ENCODE measurements around the gene ATP8A2.

The ATP8A2 gene

DNA sequence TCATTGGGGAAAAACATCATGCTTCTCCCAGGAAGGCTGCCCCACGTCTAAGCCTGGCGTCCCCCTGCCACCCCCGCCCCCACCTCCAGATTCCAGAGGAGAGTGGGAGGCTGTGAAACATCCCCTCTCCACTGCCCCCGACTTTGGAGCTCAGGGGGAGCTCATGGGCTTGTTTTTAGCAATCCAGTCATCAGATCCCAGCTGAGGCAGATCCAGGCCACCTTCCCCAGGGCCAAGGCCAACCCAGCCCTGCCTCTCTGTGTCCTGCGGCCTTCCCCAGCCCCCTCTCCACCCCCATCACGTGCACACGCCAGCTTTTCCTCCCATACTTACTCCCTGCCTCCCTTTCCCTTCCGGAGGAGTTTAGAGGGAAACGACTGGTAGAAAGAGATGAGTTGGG, 641.2 kb downstream of the ATP8A2 start:
- peak; percentile 10 for DNase-seq (ENCODE audit: low spot score)

- DNase-seq (ENCODE audit: low spot score), result peak; percentile 3
Observed at GRCh38 chr13:26015271-26016125, 643.7 kb downstream of the ATP8A2 start.

- peak; percentile 2 for DNase-seq (ENCODE audit: low spot score)
Observed at GRCh38 chr13:26016189-26016588, 644.4 kb downstream of the ATP8A2 start.

DNA sequence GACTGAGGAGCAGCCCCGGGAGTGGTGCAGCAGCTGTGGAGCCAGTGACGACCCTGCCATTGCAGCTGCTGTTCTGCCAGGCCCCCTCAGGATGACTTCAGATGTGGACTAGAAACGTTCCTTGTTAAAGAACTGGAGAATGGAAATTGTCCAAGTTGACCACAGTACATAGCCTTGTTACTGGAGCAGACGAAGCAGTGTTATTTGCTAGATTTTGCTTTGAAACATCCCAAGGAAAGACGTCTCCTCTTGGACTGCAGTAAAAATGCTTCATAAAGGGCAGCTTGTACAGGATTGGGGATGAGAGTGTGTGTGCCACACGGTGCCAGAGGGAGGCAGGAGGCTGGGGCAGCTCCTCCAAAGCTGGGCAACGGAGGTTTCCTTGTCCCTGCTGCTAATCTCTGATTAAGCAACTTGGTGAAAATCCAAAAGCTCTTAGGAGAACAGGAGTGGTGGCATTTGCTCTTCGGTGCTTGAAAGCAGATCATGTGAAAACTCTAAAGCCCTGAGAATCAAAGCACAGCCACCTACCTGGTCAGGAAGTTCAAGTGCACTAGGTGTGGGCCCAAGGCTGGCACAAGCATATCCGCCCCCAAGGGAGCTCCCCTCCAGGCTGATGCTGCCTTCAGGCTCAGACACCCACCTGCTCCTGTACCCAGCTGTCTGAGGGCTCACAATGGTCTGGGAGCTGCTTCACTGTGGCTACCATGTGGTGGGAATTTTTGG, 645.6 kb downstream of the ATP8A2 start:
- peak; percentile 7 for DNase-seq (ENCODE audit: low spot score)

GRCh38 chr13:26017932-26018665, 646.3 kb downstream of the ATP8A2 start:
- peak; percentile 9 for DNase-seq (ENCODE audit: low spot score)

GRCh38 chr13:26019251-26019650, 647.5 kb downstream of the ATP8A2 start:
- no peak for DNase-seq (ENCODE audit: low spot score)

DNA sequence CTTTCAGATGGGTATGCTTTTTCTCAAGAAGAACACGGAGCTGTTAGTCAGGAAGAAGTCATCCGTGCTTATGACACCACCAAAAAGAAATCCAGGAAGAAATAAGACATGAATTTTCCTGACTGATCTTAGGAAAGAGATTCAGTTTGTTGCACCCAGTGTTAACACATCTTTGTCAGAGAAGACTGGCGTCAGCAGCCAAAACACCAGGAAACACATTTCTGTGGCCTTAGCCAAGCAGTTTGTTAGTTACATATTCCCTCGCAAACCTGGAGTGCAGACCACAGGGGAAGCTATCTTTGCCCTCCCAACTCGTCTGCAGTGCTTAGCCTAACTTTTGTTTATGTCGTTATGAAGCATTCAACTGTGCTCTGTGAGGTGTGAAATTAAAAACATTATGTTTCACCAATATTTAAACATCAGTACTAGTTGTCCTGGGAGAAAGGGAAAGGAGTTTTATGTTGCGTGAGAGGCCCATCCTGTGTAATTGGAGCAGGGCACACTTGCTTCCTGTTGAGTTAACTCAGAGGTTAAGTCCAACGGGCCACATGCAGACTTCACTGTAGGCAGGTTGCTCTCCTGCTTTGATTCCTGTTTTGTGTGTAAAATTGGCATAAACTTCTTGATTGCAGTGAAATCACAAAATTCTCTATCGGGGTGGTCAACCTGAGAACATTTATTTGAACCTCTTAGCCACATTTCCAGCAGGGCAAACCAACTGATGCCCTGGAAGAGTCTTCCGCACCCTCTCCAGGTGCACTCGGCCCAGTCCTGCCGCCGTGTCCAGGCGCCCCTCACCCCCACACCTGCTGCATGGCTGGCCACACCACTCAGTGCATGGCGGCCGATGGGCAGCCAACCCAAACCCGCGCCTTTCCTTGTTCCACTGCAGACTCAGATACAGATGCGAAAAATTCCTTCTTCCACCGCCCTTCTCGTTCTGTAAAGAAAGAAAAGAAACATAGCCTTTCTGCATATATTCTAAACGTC, 648.4 kb downstream of the ATP8A2 start:
- DNase-seq (ENCODE audit: low spot score), result peak; percentile 16

GRCh38 chr13:26020891-26021290, 649.1 kb downstream of the ATP8A2 start:
- DNase-seq (ENCODE audit: low spot score), result peak; percentile 9

DNA sequence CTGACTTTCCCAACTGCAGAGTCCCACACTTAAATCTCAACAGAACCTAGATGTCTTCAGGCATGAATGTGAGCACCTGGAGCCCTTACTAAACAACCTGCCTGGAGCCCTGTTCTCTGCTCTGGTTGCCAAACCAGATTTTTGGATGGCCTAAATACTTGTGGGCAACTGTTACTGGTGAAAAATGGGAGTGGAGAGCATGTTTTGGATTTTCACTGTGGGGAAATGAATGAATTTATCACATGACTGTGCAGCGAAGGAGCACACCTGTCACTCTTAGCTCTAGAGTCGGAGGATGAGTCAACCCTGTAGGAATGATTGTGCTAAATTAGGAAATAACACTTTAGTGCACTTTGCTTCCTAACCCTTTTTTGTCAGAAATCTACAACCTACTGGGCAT, 649.7 kb downstream of the ATP8A2 start:
- DNase-seq (ENCODE audit: low spot score), result peak; percentile 1

GRCh38 chr13:26021956-26022355, 650.2 kb downstream of the ATP8A2 start:
- peak; percentile 5 for DNase-seq (ENCODE audit: low spot score)

GRCh38 chr13:26022538-26023292, 650.9 kb downstream of the ATP8A2 start:
- peak; percentile 27 for DNase-seq (ENCODE audit: low spot score)

DNA sequence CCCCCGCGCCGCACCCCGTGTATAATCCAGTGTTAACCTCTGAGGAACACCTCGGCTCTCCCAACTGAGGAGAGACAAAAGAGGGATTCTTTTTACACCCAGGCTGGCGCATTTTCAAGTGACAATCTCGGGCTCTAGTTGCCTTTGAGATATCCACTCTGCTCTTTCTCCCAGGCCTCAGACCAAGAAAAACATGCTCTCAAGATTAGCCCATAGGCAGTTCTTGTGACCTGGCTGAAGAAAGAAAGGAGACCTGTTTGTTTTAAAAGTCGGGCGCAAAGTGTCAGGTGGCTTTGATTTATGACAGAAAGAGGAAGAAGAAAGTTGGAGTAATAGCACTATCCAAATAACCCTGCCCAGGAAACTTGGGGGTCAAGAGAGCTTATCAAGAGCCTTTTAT, 652.8 kb downstream of the ATP8A2 start:
- DNase-seq (ENCODE audit: low spot score), result peak; percentile 5

GRCh38 chr13:26025196-26025595, 653.4 kb downstream of the ATP8A2 start:
- peak; percentile 22 for DNase-seq (ENCODE audit: low spot score)

DNA sequence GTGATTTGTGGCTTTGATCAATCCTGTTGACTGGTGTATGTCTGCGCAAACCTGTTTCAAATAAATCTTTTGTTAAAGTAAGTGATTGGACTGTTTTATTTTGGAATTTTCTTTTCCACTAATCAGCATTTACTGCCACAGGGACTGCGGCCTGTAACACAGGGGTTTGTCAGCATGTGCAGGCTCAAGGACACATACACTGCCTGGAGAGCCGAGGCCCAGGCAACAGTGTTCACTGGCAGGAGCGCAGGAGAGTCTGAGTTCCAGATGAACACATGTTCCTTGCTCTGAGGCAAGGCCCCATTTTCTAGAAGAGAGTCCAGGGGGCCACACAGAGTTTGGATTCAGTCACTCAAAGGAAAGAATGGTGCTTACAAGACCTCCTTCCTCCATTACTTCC, 654.0 kb downstream of the ATP8A2 start:
- peak; percentile 11 for DNase-seq (ENCODE audit: low spot score)

DNA sequence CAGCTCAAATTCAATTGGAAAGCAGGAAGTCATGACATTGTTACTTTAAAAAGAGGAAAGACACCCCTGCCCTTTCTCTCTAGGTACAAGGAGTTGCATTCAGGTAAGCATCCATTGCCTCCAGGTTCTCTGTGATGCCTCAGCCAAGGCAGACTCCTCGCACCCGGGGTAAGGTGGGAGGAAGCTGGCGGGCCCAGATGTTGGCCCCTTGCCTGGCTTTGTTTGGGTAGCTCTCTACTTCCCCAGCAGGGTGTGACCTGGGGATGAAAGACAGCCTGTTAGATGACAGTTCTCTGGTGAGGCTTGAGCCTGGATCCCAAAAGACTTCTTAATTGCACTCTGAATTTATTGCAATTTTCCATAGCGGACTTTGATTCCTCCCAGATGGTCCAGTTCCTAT, 654.4 kb downstream of the ATP8A2 start:
- peak; percentile 11 for DNase-seq (ENCODE audit: low spot score)

DNA sequence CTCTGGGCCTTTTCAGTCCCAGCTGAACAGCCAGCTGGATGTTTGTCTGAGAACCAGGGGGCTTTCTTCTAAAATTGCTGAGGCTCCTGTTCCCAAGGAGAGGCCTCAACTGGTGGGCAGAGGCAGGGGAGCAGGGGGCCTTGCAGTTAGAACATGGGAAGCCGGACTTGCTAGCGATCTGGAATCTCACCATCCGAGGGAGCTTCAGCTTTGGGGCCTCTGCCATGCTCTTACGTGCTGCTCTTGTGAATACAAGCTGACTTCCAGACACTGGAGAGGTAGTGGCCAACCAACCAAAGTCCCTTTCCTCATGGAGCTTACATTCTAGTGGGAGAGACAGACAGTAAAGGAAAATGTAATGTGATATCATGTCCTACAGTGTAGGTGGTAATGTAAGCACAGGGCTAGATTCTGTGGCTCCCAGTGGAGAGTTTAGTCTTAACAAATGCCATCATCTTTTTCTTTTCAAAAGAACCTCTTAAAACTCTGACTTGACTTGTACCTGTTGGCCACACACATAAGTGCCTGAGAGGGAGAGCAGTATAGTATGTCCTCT, 657.9 kb downstream of the ATP8A2 start:
- no peak for DNase-seq (ENCODE audit: low spot score)

DNA sequence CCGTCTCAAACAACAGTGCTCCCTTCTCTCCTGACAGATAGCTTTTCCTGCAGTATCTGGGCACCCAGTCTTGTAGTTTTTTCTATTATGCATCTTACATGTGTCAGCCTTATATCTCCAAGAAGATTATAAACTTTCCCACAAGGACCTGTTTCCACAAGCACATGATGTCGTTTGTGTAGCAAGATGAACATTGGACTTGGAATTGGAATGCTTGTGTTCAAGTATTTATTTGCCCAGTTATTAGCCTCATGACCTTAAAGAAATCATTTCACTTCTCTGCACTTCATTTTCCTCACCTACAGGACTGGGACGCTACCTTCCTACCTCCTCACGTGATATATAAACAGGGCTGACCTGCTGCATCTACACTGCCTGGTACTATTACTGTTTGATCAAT, 658.6 kb downstream of the ATP8A2 start:
- no peak for DNase-seq (ENCODE audit: low spot score)

DNA sequence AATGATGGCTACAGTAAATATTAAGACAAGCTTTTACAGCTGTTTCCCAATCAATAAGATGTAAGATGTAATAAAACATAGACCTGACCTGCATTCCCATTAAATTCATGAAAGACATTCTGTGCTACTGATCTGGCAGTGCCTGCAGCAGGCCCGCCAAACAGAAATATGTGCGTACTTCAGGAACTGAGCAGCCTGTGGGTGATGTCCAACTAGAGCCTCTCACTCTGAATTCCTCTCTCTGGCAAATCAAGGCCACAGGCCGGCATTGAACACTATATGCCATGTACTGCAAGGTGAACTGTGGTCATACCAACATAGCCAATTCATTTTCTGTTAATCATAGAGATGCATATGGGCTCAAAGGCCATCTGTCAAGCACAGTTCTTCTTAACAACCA, 662.2 kb downstream of the ATP8A2 start:
- DNase-seq (ENCODE audit: low spot score), result no peak

- no peak for DNase-seq (ENCODE audit: low spot score)
Observed at GRCh38 chr13:26036383-26036782, 664.6 kb downstream of the ATP8A2 start.

DNA sequence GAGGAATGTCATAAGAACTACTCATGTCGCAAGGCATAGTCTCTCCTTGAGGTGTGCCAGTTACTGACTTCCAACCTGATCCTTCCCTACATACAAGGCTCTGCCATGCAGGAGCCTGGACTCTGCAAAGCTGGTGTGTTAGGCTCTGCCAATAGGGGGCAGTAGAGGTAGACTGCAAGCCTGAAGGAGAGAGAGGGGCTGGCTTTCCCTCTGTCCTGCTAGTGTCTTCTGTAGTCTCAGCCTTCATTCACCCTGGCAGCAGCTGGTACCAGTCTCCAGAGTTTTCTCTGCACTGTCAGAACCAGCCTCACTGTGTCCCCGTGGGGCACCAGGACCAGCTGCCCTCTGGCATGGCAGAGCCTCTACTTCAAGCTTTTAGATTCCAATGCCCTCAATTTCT, 665.5 kb downstream of the ATP8A2 start:
- no peak for DNase-seq (ENCODE audit: low spot score)
